Esophagus muscularis mucosa (tissue), 4 donors: ENCODE data around the gene CRABP2. TPM values are rescaled to one million over a fixed set of nuclear protein-coding genes. Genes with fewer than 3 reads are reported as not detected.

Experiments
- DNase-seq: peaks from one replicate; pipeline ENCODE4 v3.0.0-alpha.2; 2017; ENCODE audit errors: extremely low spot score
- H3K27ac ChIP-seq, 4 donors: fragments of 200-600 bp; sonication (generic); replicated peaks in 1 of 4; 1 replicate in 3 of 4; 2 replicates in 1 of 4; pipeline ENCODE4 v1.5.1; 2016 to 2019; ENCODE audit warnings: mild to moderate bottlenecking in 1 of 4
- H3K27me3 ChIP-seq, 4 donors: fragments of 200-600 bp; sonication (generic); one replicate each; pipeline versions ENCODE4 v1.5.1 to v1.6.0; 2016 to 2019
- H3K36me3 ChIP-seq, 4 donors: fragments of 200-600 bp; sonication (generic); one replicate each; pipeline ENCODE4 v1.5.1; 2016 to 2019
- H3K4me1 ChIP-seq, 4 donors: fragments of 200-600 bp; sonication (generic); one replicate each; pipeline ENCODE4 v1.5.1; 2016 to 2019
- H3K4me3 ChIP-seq, 4 donors: fragments of 200-600 bp; sonication (generic); 1 replicate in 2 of 4; 2 replicates in 2 of 4; pipeline ENCODE4 v1.5.1; 2016 to 2019; ENCODE audit warnings: mild to moderate bottlenecking in 4 of 4, moderate library complexity in 1 of 4
- H3K9me3 ChIP-seq, 4 donors: fragments of 200-600 bp; sonication (generic); 1 replicate in 3 of 4; 2 replicates in 1 of 4; pipeline ENCODE4 v1.5.1; 2016 to 2019
- EP300 ChIP-seq: sonication (generic); formaldehyde crosslinking; IDR thresholded peaks from one replicate; pipeline ENCODE4 v1.6.1; 2017; ENCODE audit warnings: antibody characterized with exemption
- POLR2A ChIP-seq: fragments of 450-650 bp; IDR thresholded peaks from one replicate; pipeline ENCODE4 v1.6.1; 2017; ENCODE audit warnings: antibody characterized with exemption, moderate library complexity, mild to moderate bottlenecking, low read depth
- POLR2AphosphoS5 ChIP-seq, 2 donors: sonication (generic); formaldehyde crosslinking; IDR thresholded peaks; one replicate each; pipeline ENCODE4 v1.6.1; 2017; ENCODE audit warnings: antibody characterized with exemption in 2 of 2
- WGBS: methylation state at CpG from one replicate; pipeline ENCODE4 v1.1.5; 2018; 5-methylcytosine and 5-hydroxymethylcytosine counted together
- intact Hi-C: fragments of 100-400 bp; cut with DNase I; formaldehyde crosslinking; loops from one replicate; pipeline ENCODE4 v1.15.1; 2023
- total RNA-seq, 4 donors: library from RNA; depleted of rRNA; stranded (reverse); fragments of >200 nt; gene quantifications; one replicate each; pipeline versions ENCODE4 v1.1.0 to v1.2.1, GENCODE V29; 2016
- TF ChIP-seq, protein P1 (sequence below), 3 experiments: fragments of 200-600 bp in 2 of 3; fragments of 450-650 bp in 1 of 3; sonication (generic) in 2 of 3; IDR thresholded peaks; one replicate each; pipeline ENCODE4 v1.5.1; 2017 to 2019; ENCODE audit warnings: antibody characterized with exemption in 3 of 3, mild to moderate bottlenecking in 2 of 3, moderate library complexity in 1 of 3

CRABP2 gene
- total RNA-seq, 4 donors from 2014 or later: 1.2 to 6.4 (median 2.7) TPM

DNA sequence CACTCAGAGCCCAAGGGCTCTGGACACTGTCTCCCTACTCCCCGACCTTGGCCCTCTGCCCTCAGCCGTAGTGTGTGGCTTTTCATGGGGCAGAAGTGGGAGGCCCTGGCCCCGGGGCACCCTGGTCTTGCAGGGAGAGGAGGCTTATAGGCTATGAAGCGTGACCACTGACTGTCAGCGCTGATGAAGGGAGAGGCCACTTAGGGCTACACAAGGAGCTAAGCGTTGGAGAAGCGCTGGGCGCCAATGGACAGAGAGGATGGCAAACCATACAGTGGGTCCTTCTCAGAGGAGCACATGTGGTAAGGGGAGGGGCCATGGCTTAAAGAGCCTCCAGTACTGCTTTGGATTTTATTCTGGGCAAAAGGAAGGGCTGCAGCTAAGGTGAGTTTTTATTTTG lies 7.9 kb downstream of the CRABP2 start:
- no peak for TF ChIP-seq POLR2AphosphoS5 (IDR thresholded peaks at IDR 0.05)
- TF ChIP-seq, protein P1, sequence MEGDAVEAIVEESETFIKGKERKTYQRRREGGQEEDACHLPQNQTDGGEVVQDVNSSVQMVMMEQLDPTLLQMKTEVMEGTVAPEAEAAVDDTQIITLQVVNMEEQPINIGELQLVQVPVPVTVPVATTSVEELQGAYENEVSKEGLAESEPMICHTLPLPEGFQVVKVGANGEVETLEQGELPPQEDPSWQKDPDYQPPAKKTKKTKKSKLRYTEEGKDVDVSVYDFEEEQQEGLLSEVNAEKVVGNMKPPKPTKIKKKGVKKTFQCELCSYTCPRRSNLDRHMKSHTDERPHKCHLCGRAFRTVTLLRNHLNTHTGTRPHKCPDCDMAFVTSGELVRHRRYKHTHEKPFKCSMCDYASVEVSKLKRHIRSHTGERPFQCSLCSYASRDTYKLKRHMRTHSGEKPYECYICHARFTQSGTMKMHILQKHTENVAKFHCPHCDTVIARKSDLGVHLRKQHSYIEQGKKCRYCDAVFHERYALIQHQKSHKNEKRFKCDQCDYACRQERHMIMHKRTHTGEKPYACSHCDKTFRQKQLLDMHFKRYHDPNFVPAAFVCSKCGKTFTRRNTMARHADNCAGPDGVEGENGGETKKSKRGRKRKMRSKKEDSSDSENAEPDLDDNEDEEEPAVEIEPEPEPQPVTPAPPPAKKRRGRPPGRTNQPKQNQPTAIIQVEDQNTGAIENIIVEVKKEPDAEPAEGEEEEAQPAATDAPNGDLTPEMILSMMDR (IDR thresholded peaks at IDR 0.05): no peak
- TF ChIP-seq POLR2A: no peak
- TF ChIP-seq EP300: no peak
- 74% methylated on average over 5 of the region's 8 CpGs for WGBS

DNA sequence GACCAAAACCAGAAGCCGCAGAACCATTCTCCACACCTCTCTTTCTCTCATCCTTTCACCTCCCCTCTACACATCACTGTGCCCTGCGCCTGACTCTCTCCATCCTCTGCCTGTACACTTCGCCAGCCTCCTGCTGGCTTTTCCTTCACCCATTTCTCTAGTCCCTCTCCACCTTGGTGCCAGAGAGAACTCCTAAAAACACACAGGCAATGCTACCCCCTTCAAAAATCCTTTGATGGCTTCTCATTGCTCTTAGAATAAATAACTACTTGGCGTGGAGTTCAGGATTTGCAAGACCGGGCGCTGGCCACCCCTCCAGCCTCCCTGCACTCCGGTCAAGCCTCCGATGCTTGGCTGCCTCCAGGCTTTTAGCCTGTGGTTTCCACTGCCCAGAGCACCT lies 8.6 kb downstream of the CRABP2 start:
- DNase-seq: no peak
- intact Hi-C loops: no loop called here
- TF ChIP-seq, protein P1 (IDR thresholded peaks at IDR 0.05): no peak
- TF ChIP-seq POLR2A (no peak), EP300 (no peak), POLR2AphosphoS5 (IDR thresholded peaks at IDR 0.05) (no peak)
- no peaks in the 10 kb centered on the region for H3K9me3 ChIP-seq
- peaks cover 0 to 14% (median 5%) of the 10 kb centered on the region in 4 donors for H3K4me1 ChIP-seq
- no peak overlapping the region for H3K27ac ChIP-seq
- peaks cover 0 to 41% (median 0%) of the 10 kb centered on the region in 4 donors for H3K27me3 ChIP-seq
- WGBS: 89% methylated on average over 8 of the region's 8 CpGs
- H3K36me3 ChIP-seq: peaks cover 0 to 19% (median 0%) of the 10 kb centered on the region in 4 donors
- no peak overlapping the region for H3K4me3 ChIP-seq

More for the DNA sequence above, 7.9 kb downstream of the CRABP2 start:
- Histone ChIP-seq H3K27me3 (peaks cover 0 to 38% (median 0%) of the 10 kb centered on the region in 4 donors), H3K27ac (no peak overlapping the region), H3K4me3 (no peak overlapping the region), H3K36me3 (peaks cover 0 to 19% (median 0%) of the 10 kb centered on the region in 4 donors), H3K9me3 (no peaks in the 10 kb centered on the region), H3K4me1 (peaks cover 0 to 8% (median 4%) of the 10 kb centered on the region in 4 donors)
- DNase-seq: no peak
- intact Hi-C loops: no loop called here

- Histone ChIP-seq H3K27me3 (peaks cover 0 to 49% (median 2%) of the 10 kb centered on the region in 4 donors), H3K4me1 (peaks cover 3 to 21% (median 11%) of the 10 kb centered on the region in 4 donors), H3K9me3 (no peaks in the 10 kb centered on the region), H3K4me3 (no peak overlapping the region), H3K36me3 (peaks cover 0 to 8% (median 0%) of the 10 kb centered on the region in 4 donors), H3K27ac (no peak overlapping the region)
- intact Hi-C loops: no loop called here
- DNase-seq: no peak
- WGBS: 95% methylated on average over 5 of the region's 5 CpGs
- TF ChIP-seq, protein P1 (IDR thresholded peaks at IDR 0.05): no peak
- TF ChIP-seq EP300: no peak
- no peak for TF ChIP-seq POLR2A
- no peak for TF ChIP-seq POLR2AphosphoS5 (IDR thresholded peaks at IDR 0.05)
These were observed 10.8 kb downstream of the CRABP2 start for GRCh38 chr1:156694690-156694962.

DNA sequence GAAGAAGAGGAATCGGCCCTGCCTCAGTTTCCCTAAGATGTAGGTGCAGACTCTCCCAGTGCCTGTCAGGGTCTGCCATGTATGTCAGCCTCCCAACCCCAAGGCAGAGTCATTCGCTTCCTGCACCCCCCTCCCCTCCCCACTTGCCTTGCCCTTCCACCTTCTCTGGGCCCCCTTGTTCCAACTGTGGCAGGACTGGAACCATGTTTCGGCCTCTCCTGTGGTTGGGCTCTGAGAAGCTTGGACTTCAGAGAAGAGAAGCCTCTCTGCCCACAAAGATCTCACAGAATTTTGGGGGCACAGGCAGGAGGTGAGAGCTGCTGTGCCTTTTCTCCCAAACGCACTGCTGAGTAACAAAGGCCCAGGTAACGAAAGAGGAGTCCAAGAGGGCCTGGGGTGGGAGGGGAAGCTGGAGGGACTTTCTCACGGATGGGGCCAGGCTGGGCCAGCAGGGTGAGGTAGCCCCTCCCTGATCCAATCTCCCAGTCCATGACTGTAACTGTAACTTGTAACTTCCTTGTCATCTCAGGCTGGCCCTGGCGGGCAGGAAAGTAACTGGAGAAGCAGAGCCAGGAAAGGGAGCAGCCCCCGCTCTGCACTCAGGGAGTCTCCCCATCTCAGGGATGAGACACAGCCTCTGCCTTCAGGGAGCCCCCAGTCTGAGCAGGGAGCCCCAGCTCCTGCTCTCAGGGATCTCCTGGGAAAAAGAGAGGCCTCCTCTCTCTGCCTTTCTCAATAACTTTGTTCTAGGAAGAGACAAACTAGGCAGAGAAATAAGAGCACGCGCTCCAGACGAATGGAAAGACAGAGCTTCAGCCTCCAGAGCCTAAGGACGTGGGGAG lies 11.3 kb downstream of the CRABP2 start:
- peaks cover 0 to 49% (median 2%) of the 10 kb centered on the region in 4 donors for H3K27me3 ChIP-seq
- no peaks in the 10 kb centered on the region for H3K9me3 ChIP-seq
- peaks cover 0 to 3% (median 0%) of the 10 kb centered on the region in 4 donors for H3K36me3 ChIP-seq
- TF ChIP-seq EP300 (no peak), POLR2A (no peak), POLR2AphosphoS5 (IDR thresholded peaks at IDR 0.05) (no peak)
- TF ChIP-seq, protein P1 (IDR thresholded peaks at IDR 0.05): no peak
- H3K4me3 ChIP-seq: no peak overlapping the region
- no peak for DNase-seq
- intact Hi-C loops: no loop called here
- H3K27ac ChIP-seq: no peak overlapping the region
- WGBS: 90% methylated on average over 11 of the region's 12 CpGs
- H3K4me1 ChIP-seq: peaks cover 7 to 27% (median 16%) of the 10 kb centered on the region in 4 donors
